ENCODE measurements around the gene MX2.

Gene MX2

DNA sequence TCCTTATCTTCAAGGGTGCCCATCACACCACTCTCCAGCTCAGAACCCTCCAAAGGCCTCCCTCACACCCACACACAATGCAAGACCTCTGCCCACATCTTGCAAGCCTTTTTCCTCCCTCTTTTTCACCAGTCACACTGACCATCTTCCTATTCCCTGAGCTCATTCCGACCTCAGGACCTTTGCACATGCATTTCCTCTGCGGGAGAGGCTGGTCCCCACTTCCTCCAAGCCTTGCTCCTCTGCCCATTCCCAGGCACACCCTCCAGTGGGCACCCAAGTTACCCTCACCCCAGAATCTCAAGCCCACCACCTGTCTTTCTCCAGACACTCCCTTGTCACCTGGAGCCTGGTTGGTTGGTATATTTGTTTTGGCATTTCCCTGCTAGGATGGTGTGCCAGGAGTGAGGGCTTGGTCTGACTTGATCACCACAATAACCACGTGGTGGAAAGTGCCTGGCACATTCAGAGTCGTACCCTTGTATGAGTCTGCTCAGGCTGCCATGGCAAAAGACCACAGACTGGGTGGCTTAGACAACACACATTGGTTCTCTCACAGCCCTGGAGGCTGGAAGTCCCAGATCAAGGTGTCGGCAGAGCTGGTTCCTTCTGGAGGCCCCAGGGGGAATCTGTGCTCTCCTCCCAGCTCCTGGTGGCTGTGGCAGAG lies 13.2 kb downstream of the MX2 start:
- no peaks in the 10 kb centered on the region for H3K36me3 ChIP-seq (ENCODE audit: insufficient read depth, low read length)
- H3K9me3 ChIP-seq (ENCODE audit: control insufficient read depth, insufficient read depth, low read length), result no peaks in the 10 kb centered on the region
- H3K9ac ChIP-seq (ENCODE audit: low read depth, low read length), result no peak overlapping the region
- no peaks in the 10 kb centered on the region; the same call in 1 of the 2 replicates for H3K4me1 ChIP-seq (ENCODE audit: insufficient read depth, low read length)

DNA sequence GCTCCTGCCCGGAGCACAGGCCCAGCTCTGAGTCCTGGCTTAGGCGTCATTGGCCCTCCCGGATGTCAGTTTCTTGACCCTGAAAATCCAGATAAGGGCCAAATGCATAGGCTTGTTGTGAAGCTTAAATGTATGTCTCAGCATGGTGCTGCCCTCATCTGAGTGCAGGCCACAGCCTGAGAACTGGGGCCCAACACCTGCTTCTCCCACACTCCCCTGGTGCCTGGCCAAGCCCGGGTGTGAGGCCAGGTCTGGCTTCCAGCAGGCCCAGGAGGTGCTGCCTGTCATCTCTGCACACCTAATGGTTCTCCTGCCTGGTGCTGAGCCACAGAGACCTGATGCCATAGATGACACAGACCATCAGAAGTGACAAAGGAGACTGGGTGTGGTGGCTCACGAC lies 14.0 kb downstream of the MX2 start:
- Histone ChIP-seq H3K36me3 (ENCODE audit: insufficient read depth, low read length) (no peaks in the 10 kb centered on the region), H3K9me3 (ENCODE audit: control insufficient read depth, insufficient read depth, low read length) (no peaks in the 10 kb centered on the region), H3K4me1 (ENCODE audit: insufficient read depth, low read length) (no peaks in the 10 kb centered on the region), H3K9ac (ENCODE audit: low read depth, low read length) (no peak overlapping the region)

DNA sequence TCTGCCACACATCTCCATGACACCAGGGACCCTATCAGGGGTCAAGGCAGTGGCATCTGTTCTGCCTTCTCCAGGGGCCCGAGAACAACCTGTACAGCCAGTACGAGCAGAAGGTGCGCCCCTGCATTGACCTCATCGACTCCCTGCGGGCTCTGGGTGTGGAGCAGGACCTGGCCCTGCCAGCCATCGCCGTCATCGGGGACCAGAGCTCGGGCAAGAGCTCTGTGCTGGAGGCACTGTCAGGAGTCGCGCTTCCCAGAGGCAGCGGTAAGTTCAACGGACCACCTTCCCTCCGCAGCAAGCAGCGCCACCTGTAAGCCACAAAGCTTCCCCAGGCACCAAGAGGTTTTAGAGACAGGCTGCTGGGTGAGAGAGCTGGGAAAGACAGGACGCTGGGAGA lies 15.9 kb downstream of the MX2 start:
- Histone ChIP-seq H3K9ac (ENCODE audit: low read depth, low read length) (no peak overlapping the region), H3K36me3 (ENCODE audit: insufficient read depth, low read length) (no peaks in the 10 kb centered on the region), H3K4me1 (ENCODE audit: insufficient read depth, low read length) (no peaks in the 10 kb centered on the region), H3K9me3 (ENCODE audit: control insufficient read depth, insufficient read depth, low read length) (peaks cover 2% of the 10 kb centered on the region; the same call in 1 of the 2 replicates)

DNA sequence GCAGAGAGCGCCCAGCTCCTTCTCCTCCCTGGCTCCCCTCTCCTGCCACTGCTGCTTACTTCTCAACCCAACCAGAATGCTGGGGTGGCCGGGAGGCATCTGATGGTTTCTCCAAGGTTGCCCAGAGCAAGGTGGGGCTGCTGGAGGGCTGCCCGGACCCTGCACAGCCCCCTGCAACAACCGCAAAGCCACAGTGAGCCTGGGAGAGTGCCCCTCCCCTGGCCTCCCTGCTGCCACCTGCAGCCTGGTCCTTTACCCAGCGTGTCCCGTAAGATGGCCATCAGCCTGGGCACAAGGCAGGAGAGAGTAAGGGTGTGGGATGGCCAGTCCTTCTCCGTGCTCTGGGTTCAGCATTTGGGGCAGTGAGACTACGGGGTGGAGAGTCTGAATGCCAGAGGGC lies 17.0 kb downstream of the MX2 start:
- H3K9ac ChIP-seq (ENCODE audit: low read depth, low read length), result no peak overlapping the region

DNA sequence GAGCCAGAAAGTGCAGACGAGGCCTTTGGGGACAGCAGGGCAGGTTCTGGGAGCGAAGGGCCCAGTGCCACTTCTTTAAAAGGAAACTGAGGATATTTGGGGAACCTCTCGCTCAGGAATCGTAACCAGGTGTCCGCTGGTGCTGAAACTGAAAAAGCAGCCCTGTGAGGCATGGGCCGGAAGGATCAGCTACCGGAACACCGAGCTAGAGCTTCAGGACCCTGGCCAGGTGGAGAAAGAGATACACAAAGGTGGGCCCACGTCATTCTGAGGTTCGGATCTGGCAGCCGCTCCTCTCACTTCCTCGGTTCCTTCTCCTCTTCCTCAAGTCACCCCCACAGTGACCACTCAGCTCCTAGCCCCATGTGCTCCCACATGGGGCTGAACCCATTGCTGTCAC lies 18.1 kb downstream of the MX2 start:
- Histone ChIP-seq H3K9ac (ENCODE audit: low read depth, low read length) (no peak overlapping the region), H3K36me3 (ENCODE audit: insufficient read depth, low read length) (no peaks in the 10 kb centered on the region), H3K4me1 (ENCODE audit: insufficient read depth, low read length) (no peaks in the 10 kb centered on the region), H3K9me3 (ENCODE audit: control insufficient read depth, insufficient read depth, low read length) (peaks cover 2% of the 10 kb centered on the region; the same call in 1 of the 2 replicates)

More for the DNA sequence above, 17.0 kb downstream of the MX2 start:
- Histone ChIP-seq H3K36me3 (ENCODE audit: insufficient read depth, low read length) (no peaks in the 10 kb centered on the region), H3K9me3 (ENCODE audit: control insufficient read depth, insufficient read depth, low read length) (peaks cover 2% of the 10 kb centered on the region; the same call in 1 of the 2 replicates), H3K4me1 (ENCODE audit: insufficient read depth, low read length) (no peaks in the 10 kb centered on the region)

DNA sequence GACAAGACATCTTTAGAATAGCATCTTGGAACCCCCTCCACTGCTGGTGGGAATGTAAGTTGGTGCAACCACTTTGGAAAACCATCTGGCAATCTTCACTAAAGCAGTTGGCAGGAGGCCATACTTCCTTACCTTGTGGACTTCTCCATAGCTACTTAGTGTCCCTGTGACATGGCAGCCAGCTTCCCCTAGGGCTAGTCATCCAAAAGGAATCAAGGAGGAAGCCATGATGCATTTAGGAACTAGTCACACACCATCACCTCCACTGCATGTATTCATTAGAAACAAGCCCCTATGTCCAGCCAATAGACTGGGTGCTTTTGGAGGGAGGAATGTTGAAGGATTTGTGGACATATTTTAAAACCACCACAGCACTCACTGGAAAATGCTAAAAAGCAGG lies 19.9 kb downstream of the MX2 start:
- Histone ChIP-seq H3K36me3 (ENCODE audit: insufficient read depth, low read length) (no peaks in the 10 kb centered on the region), H3K9ac (ENCODE audit: low read depth, low read length) (no peak overlapping the region), H3K4me1 (ENCODE audit: insufficient read depth, low read length) (no peaks in the 10 kb centered on the region), H3K9me3 (ENCODE audit: control insufficient read depth, insufficient read depth, low read length) (peaks cover 2% of the 10 kb centered on the region; the same call in 1 of the 2 replicates)

DNA sequence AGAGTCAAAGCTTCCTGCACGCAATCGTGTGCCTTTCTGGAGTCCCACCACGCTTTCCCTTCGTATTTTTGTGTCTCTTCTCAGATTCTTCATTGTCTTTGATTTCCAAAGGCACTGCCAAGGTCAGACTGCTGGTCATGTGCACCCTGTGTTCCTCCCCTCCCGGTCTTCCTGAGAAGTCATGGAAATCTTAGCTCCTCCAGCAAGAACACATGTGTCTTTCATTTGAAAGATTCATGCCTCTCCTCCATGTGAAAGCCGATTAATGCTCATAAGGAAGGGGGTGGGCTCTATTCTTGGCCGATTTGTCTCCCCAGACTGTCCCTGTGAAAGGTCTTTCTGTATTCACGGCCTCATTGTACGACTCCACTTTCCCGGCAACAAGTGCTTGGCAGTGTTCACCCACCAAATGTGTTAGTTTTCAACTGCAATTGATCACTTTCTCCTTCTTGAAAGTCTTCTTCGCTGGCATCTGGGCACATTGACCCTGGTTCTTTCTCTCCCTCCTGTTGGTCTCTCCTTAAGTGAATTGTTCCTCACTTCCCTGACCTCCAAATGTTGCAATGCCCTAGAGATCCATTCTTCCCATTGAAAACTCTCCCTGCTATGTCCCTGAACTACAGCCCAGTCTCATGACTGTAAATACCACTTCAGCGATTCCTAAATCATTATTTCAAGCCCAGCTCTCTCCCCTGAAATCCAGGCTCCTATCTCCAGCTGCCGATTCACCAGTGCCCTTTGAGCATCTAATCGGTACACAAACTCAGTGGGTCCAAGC lies 25.4 kb downstream of the MX2 start:
- H3K9ac ChIP-seq (ENCODE audit: low read depth, low read length), result no peak overlapping the region
- H3K4me1 ChIP-seq (ENCODE audit: insufficient read depth, low read length), result no peaks in the 10 kb centered on the region
- no peaks in the 10 kb centered on the region for H3K9me3 ChIP-seq (ENCODE audit: control insufficient read depth, insufficient read depth, low read length)
- no peaks in the 10 kb centered on the region for H3K36me3 ChIP-seq (ENCODE audit: insufficient read depth, low read length)

DNA sequence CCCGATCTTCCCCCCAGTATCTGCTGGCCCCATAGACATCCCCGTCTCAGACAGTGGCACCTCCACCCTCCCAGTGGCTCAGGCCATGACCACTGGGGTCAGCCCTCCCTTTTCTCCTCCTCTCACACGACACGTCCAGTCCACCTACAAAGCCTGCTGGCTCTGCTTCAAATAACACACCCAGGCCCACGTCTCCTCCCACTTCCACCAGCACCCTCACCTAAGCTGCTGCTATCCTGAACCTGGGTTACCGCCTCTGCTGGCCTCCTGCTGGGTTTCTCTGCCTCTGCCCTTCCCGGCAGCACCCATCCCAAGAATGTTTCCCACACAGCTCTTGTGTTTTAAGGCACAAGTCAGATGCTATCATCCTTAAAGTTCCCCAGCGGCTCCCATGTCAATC lies 26.0 kb downstream of the MX2 start:
- H3K36me3 ChIP-seq (ENCODE audit: insufficient read depth, low read length), result no peaks in the 10 kb centered on the region
- H3K9ac ChIP-seq (ENCODE audit: low read depth, low read length), result no peak overlapping the region
- no peaks in the 10 kb centered on the region for H3K9me3 ChIP-seq (ENCODE audit: control insufficient read depth, insufficient read depth, low read length)
- no peaks in the 10 kb centered on the region for H3K4me1 ChIP-seq (ENCODE audit: insufficient read depth, low read length)

DNA sequence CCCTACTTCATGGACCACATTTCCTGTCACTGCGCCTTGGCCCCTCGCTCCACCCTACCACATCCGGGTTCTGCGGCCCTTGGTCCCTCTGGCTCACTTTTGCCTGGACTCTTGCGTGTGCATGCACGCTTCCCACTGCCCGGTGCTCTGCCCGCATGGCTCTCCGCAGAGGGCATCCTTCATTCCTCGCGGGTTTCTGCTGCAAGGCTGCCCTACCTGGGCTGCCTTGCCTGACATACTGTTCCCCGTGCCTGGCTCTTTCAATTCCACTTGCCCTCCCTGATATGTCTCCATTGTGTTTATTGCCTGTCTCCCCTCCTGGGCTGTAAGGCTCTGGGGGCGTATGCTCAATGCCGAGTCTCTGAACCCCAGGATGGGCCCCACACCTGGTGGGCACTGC lies 26.4 kb downstream of the MX2 start:
- no peaks in the 10 kb centered on the region for H3K36me3 ChIP-seq (ENCODE audit: insufficient read depth, low read length)
- no peak overlapping the region for H3K9ac ChIP-seq (ENCODE audit: low read depth, low read length)
- H3K4me1 ChIP-seq (ENCODE audit: insufficient read depth, low read length), result no peaks in the 10 kb centered on the region
- no peaks in the 10 kb centered on the region for H3K9me3 ChIP-seq (ENCODE audit: control insufficient read depth, insufficient read depth, low read length)

DNA sequence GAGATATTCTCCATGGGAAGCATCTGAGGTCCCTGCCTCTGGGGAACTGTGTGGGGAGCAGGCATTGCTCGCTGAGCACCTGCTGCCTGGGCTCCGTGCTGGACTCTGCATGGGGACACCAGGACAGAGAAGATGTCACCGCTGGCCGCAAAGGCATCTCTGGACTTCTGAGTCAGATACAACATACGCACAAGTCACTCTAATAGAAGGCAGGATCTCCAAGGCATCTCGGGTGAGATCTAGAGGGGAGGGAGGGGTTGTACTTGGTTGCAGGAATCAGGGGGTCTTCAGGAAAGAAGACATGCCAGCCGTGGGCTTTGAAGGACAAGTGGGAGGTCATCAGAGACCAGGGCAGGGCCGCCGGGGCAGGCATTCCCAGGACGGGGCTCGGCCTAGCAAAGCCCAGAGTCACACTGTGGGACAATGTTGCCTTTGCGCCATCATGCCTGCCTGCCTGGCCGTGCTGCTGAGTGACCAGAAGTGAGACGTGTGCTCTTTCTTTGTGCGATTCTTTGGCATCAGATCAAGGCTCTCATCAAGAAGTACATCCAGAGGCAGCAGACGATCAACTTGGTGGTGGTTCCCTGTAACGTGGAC lies 28.3 kb downstream of the MX2 start:
- no peaks in the 10 kb centered on the region for H3K36me3 ChIP-seq (ENCODE audit: insufficient read depth, low read length)
- H3K4me1 ChIP-seq (ENCODE audit: insufficient read depth, low read length), result no peaks in the 10 kb centered on the region
- no peaks in the 10 kb centered on the region for H3K9me3 ChIP-seq (ENCODE audit: control insufficient read depth, insufficient read depth, low read length)
- H3K9ac ChIP-seq (ENCODE audit: low read depth, low read length), result no peak overlapping the region

DNA sequence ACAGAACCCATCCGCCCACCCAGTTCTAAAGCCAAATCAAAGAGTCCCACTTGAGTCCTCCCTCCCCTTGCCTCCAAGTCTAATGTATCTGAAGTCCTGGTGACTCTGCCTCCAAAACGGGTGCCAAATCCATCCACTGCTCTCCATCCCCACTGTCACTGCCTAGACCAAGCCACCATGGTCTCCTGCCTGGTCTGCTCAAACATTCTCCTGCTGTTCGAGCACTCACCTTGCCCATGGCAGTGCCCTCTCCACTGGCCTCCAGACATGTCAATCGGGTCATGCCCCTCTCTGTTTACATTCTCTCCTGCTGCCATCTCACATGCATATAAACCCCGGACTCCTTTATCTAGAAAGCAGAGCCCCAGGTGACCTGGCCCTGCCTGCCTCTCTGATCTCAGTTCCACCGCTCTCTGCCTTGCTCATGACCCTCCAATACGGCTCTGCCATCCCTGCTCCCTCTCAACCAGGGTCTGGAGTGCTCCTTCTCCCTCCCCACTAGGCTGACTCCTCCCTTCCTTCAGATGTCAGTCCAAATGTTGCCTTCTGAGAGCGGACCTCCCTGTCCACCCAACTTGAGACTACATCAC lies 32.1 kb downstream of the MX2 start:
- H3K4me1 ChIP-seq (ENCODE audit: insufficient read depth, low read length), result peaks cover 7% of the 10 kb centered on the region
- no peak overlapping the region for H3K9ac ChIP-seq (ENCODE audit: low read depth, low read length)
- no peaks in the 10 kb centered on the region for H3K9me3 ChIP-seq (ENCODE audit: control insufficient read depth, insufficient read depth, low read length)
- H3K36me3 ChIP-seq (ENCODE audit: insufficient read depth, low read length), result no peaks in the 10 kb centered on the region

DNA sequence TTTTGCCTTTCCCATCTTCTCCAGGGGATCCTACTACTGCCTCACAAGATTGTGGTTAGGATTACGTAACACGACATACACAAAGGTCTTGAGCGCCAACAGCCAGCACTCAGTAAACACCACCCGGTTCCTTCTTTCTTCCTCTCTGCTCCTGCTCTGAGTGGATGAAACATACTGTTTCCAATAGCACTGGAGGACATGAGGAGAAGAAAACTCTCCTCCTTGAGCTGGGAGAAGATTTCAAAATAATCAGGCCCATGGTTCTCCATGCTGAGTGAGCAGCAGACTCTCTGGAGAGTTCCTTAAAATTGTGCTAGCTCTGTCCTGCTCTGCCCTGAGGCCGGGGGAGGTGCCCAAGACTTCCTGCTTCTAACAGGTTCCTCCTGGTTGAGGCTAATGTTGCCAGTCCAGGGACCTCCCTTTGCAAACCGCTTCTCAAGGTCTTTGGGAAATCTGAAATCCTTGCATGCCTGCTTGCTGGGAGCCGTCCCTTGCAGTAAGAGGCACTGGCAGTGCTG lies 34.8 kb downstream of the MX2 start:
- Histone ChIP-seq H3K9me3 (ENCODE audit: control insufficient read depth, insufficient read depth, low read length) (no peaks in the 10 kb centered on the region), H3K9ac (ENCODE audit: low read depth, low read length) (no peak overlapping the region), H3K36me3 (ENCODE audit: insufficient read depth, low read length) (no peaks in the 10 kb centered on the region), H3K4me1 (ENCODE audit: insufficient read depth, low read length) (peaks cover 7% of the 10 kb centered on the region)

DNA sequence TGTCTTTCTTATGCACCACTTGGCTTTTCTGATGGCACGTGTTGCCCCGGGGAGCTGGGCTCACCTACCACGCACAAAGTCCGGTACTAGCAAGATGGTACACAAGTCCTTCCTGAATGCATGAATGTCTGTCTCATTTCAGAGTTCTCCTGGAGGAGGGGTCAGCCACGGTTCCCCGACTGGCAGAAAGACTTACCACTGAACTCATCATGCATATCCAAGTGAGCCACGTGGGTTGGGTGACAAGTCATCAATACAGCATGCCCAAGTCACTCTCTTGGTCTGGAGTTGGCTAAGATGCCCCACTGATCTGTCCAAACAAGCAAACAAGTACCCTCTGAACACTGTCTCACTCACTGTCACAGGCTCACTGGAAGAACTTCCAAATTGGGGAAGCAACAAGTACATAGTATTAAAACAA lies 35.7 kb downstream of the MX2 start:
- Histone ChIP-seq H3K9me3 (ENCODE audit: control insufficient read depth, insufficient read depth, low read length) (no peaks in the 10 kb centered on the region), H3K4me1 (ENCODE audit: insufficient read depth, low read length) (peaks cover 7% of the 10 kb centered on the region), H3K9ac (ENCODE audit: low read depth, low read length) (no peak overlapping the region), H3K36me3 (ENCODE audit: insufficient read depth, low read length) (no peaks in the 10 kb centered on the region)

DNA sequence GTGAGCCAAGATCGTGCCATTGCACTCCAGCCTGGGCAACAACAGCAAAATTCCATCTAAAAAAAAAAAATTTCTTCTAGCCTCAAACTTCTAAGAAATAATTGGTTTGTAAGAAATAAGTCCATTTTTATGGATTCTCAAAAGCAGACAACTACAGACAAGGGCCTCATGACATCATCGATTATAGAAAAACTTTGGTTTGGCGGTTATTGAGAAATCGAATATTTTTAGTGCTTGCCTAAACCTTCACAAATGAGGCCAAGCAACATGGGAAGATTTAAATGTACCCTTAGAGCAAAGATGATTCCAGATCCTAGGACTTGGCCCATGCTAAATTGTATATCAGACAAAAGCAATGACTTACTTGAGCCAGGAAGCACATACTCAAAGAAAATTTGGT lies 36.4 kb downstream of the MX2 start:
- no peak overlapping the region for H3K9ac ChIP-seq (ENCODE audit: low read depth, low read length)
- peaks cover 7% of the 10 kb centered on the region for H3K4me1 ChIP-seq (ENCODE audit: insufficient read depth, low read length)
- H3K9me3 ChIP-seq (ENCODE audit: control insufficient read depth, insufficient read depth, low read length), result no peaks in the 10 kb centered on the region
- H3K36me3 ChIP-seq (ENCODE audit: insufficient read depth, low read length), result no peaks in the 10 kb centered on the region
